ENCODE measurements around the gene NUMB. TPM values are rescaled to one million over a fixed set of nuclear protein-coding genes. Genes with fewer than 3 reads are reported as not detected.
"Not testable (repeated sequence)": the region's sequence is repeated elsewhere in the genome, so short reads cannot be mapped to it uniquely, and the experiment has no call there.

NUMB gene
- total RNA-seq, 1 donor: 52.3 TPM

GRCh38 chr14:73325630-73326299, 132.6 kb downstream of the NUMB start:
- DNase-seq (ENCODE audit: low read depth): no peak
- no peak overlapping the region for H3K4me3 ChIP-seq (ENCODE audit: low read depth, low read length)
- TF ChIP-seq CTCF (IDR thresholded peaks at IDR 0.05; ENCODE audit: insufficient read depth, low read length): no peak

GRCh38 chr14:73325063-73325462, 133.3 kb downstream of the NUMB start:
- H3K4me3 ChIP-seq (ENCODE audit: low read depth, low read length): no peak overlapping the region
- DNase-seq (ENCODE audit: low read depth): no peak
- TF ChIP-seq CTCF (IDR thresholded peaks at IDR 0.05; ENCODE audit: insufficient read depth, low read length): no peak

GRCh38 chr14:73324533-73324932, 133.8 kb downstream of the NUMB start:
- DNase-seq (ENCODE audit: low read depth): no peak
- H3K4me3 ChIP-seq (ENCODE audit: low read depth, low read length): no peak overlapping the region
- TF ChIP-seq CTCF (IDR thresholded peaks at IDR 0.05; ENCODE audit: insufficient read depth, low read length): no peak

- no peak for DNase-seq (ENCODE audit: low read depth)
- TF ChIP-seq CTCF (IDR thresholded peaks at IDR 0.05; ENCODE audit: insufficient read depth, low read length): no peak
Observed at GRCh38 chr14:73323896-73324399, 134.4 kb downstream of the NUMB start.

GRCh38 chr14:73313151-73313550, 145.2 kb downstream of the NUMB start:
- TF ChIP-seq CTCF (IDR thresholded peaks at IDR 0.05; ENCODE audit: insufficient read depth, low read length): no peak
- H3K4me3 ChIP-seq (ENCODE audit: low read depth, low read length): no peak overlapping the region

More at GRCh38 chr14:73323896-73324399, 134.4 kb downstream of the NUMB start:
- H3K4me3 ChIP-seq (ENCODE audit: low read depth, low read length): no peak overlapping the region

GRCh38 chr14:73312687-73313086, 145.7 kb downstream of the NUMB start:
- DNase-seq (ENCODE audit: low read depth): no peak
- no peak for TF ChIP-seq CTCF (IDR thresholded peaks at IDR 0.05; ENCODE audit: insufficient read depth, low read length)
- no peak overlapping the region for H3K4me3 ChIP-seq (ENCODE audit: low read depth, low read length)

More at GRCh38 chr14:73313151-73313550, 145.2 kb downstream of the NUMB start:
- no peak for DNase-seq (ENCODE audit: low read depth)

- no peak for DNase-seq (ENCODE audit: low read depth)
- H3K4me3 ChIP-seq (ENCODE audit: low read depth, low read length): no peak overlapping the region
- TF ChIP-seq CTCF (IDR thresholded peaks at IDR 0.05; ENCODE audit: insufficient read depth, low read length): no peak
Observed at GRCh38 chr14:73311708-73312030, 146.7 kb downstream of the NUMB start.

- DNase-seq (ENCODE audit: low read depth); H3K4me3 ChIP-seq (ENCODE audit: low read depth, low read length): not testable (repeated sequence)
Observed at GRCh38 chr14:73309207-73309606, 149.1 kb downstream of the NUMB start.

Measured in fibroblast of the aortic adventitia (primary cell).